SK-N-SH treated with all-trans-retinoic acid at 6 μM for 48 hours (cell line): ENCODE results near the gene ST6GALNAC3.

Experiments used
- ATAC-seq: fragments of 200-7000 bp; cut with Tn5 transposase; 3 replicates; pipeline ENCODE4 v1.9.1; 2020; ENCODE audit warnings: mild to moderate bottlenecking, moderate library complexity
- ESRRG ChIP-seq: fragments of 250-450 bp; sonication (Bioruptor Pico); IDR thresholded peaks from 2 replicates; pipeline ENCODE4 v1.6.1; 2021; ENCODE audit warnings: mild to moderate bottlenecking
- GLIS3 ChIP-seq: fragments of 250-450 bp; sonication (Bioruptor Pico); IDR thresholded peaks from 2 replicates; pipeline ENCODE4 v1.5.0; 2020; ENCODE audit warnings: mild to moderate bottlenecking, moderate library complexity
- ISL1 ChIP-seq: fragments of 250-450 bp; sonication (Bioruptor Pico); IDR thresholded peaks from 2 replicates; pipeline ENCODE4 v2.1.2; 2022; ENCODE audit warnings: mild to moderate bottlenecking, moderate library complexity
- OSR1 ChIP-seq: fragments of 250-450 bp; sonication (Bioruptor Pico); IDR thresholded peaks from 2 replicates; pipeline ENCODE4 v1.8.0; 2022; ENCODE audit warnings: moderate library complexity, mild to moderate bottlenecking, inconsistent platforms
- PPARA ChIP-seq: fragments of 250-450 bp; sonication (Bioruptor Pico); IDR thresholded peaks from 2 replicates; pipeline ENCODE4 v1.5.0; 2020; ENCODE audit warnings: mild to moderate bottlenecking, borderline replicate concordance
- RARB ChIP-seq: fragments of 250-450 bp; sonication (Bioruptor Pico); IDR thresholded peaks from 2 replicates; pipeline ENCODE4 v1.8.0; 2021; ENCODE audit warnings: mild to moderate bottlenecking, moderate library complexity
- SNAI2 ChIP-seq: fragments of 250-450 bp; sonication (Bioruptor Pico); IDR thresholded peaks from 2 replicates; pipeline ENCODE4 v1.5.0; 2020; ENCODE audit warnings: mild to moderate bottlenecking, moderate library complexity
- ZC3H10 ChIP-seq: fragments of 250-450 bp; sonication (Bioruptor Pico); IDR thresholded peaks from 2 replicates; pipeline ENCODE4 v1.5.1; 2021; ENCODE audit warnings: mild to moderate bottlenecking, moderate library complexity
- ZFP30 ChIP-seq: fragments of 450-650 bp; formaldehyde crosslinking; IDR thresholded peaks from 2 replicates; pipeline ENCODE4 v1.5.0; 2022; ENCODE audit warnings: mild to moderate bottlenecking, moderate library complexity
- ZNF565 ChIP-seq: fragments of 450-650 bp; formaldehyde crosslinking; conservative IDR thresholded peaks from 2 replicates; pipeline ENCODE4 v1.5.0; 2020; ENCODE audit warnings: low read depth, mild to moderate bottlenecking, moderate library complexity
- ZNF70 ChIP-seq: fragments of 450-650 bp; formaldehyde crosslinking; IDR thresholded peaks from 2 replicates; pipeline ENCODE4 v1.5.0; 2020; ENCODE audit warnings: mild to moderate bottlenecking, moderate library complexity
- TF ChIP-seq, protein P1 (sequence below): fragments of 250-450 bp; sonication (Bioruptor Pico); IDR thresholded peaks from 2 replicates; pipeline ENCODE4 v1.5.1; 2021; ENCODE audit warnings: mild to moderate bottlenecking, moderate library complexity
- TF ChIP-seq, protein P2 (sequence below): fragments of 250-450 bp; sonication (Bioruptor Pico); IDR thresholded peaks from 2 replicates; pipeline ENCODE4 v1.8.0; 2021; ENCODE audit warnings: low read depth, mild to moderate bottlenecking, moderate library complexity, borderline replicate concordance
- TF ChIP-seq, protein P3 (sequence below): fragments of 250-450 bp; sonication (Bioruptor Pico); IDR thresholded peaks from 2 replicates; pipeline ENCODE4 v1.5.1; 2020; ENCODE audit warnings: low read depth, mild to moderate bottlenecking, moderate library complexity
- TF ChIP-seq, protein P4 (sequence below): fragments of 250-450 bp; sonication (Bioruptor Pico); IDR thresholded peaks from 2 replicates; pipeline ENCODE4 v1.8.0; 2020; ENCODE audit warnings: mild to moderate bottlenecking, moderate library complexity, borderline replicate concordance

The ST6GALNAC3 gene

DNA sequence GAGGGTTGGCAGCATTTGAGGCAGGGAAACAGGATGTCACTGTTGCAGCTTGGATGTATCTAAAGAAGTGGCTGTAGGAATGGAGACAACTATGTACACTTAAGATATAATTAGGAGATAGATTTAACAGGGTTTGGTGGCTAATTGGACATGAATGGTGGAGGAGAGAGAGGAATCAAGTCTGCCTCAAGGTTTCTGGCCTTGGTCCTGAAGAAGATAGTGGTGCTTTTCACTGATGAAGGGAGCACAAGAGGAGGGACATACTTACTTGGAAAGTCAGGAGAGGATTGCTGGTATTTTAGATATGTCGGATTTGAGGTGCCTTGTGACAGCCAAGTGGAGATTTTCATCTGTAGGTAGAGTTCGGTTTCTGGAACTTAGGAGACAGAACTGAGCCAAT, 123.9 kb downstream of the ST6GALNAC3 start:
- no peak for TF ChIP-seq ISL1 (CRISPR knock-in tag)
- TF ChIP-seq, protein P1, sequence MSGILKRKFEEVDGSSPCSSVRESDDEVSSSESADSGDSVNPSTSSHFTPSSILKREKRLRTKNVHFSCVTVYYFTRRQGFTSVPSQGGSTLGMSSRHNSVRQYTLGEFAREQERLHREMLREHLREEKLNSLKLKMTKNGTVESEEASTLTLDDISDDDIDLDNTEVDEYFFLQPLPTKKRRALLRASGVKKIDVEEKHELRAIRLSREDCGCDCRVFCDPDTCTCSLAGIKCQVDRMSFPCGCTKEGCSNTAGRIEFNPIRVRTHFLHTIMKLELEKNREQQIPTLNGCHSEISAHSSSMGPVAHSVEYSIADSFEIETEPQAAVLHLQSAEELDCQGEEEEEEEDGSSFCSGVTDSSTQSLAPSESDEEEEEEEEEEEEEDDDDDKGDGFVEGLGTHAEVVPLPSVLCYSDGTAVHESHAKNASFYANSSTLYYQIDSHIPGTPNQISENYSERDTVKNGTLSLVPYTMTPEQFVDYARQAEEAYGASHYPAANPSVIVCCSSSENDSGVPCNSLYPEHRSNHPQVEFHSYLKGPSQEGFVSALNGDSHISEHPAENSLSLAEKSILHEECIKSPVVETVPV (CRISPR knock-in tag) = no peak
- no peak for TF ChIP-seq RARB (CRISPR knock-in tag)
- no peak for TF ChIP-seq OSR1 (CRISPR knock-in tag)
- TF ChIP-seq, protein P2, sequence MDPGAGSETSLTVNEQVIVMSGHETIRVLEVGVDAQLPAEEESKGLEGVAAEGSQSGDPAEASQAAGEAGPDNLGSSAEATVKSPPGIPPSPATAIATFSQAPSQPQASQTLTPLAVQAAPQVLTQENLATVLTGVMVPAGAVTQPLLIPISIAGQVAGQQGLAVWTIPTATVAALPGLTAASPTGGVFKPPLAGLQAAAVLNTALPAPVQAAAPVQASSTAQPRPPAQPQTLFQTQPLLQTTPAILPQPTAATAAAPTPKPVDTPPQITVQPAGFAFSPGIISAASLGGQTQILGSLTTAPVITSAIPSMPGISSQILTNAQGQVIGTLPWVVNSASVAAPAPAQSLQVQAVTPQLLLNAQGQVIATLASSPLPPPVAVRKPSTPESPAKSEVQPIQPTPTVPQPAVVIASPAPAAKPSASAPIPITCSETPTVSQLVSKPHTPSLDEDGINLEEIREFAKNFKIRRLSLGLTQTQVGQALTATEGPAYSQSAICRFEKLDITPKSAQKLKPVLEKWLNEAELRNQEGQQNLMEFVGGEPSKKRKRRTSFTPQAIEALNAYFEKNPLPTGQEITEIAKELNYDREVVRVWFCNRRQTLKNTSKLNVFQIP (CRISPR knock-in tag) = no peak
- no peak for TF ChIP-seq ZFP30 (CRISPR knock-in tag)
- no peak for TF ChIP-seq PPARA
- no peak for TF ChIP-seq ESRRG (CRISPR knock-in tag)
- TF ChIP-seq, protein P3, sequence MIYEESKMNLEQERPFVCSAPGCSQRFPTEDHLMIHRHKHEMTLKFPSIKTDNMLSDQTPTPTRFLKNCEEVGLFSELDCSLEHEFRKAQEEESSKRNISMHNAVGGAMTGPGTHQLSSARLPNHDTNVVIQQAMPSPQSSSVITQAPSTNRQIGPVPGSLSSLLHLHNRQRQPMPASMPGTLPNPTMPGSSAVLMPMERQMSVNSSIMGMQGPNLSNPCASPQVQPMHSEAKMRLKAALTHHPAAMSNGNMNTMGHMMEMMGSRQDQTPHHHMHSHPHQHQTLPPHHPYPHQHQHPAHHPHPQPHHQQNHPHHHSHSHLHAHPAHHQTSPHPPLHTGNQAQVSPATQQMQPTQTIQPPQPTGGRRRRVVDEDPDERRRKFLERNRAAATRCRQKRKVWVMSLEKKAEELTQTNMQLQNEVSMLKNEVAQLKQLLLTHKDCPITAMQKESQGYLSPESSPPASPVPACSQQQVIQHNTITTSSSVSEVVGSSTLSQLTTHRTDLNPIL (CRISPR knock-in tag) = no peak
- TF ChIP-seq SNAI2 = no peak
- no peak for TF ChIP-seq ZNF565 (CRISPR knock-in tag)
- TF ChIP-seq, all 23 proteins: peak for 0
- no peak for ATAC-seq

DNA sequence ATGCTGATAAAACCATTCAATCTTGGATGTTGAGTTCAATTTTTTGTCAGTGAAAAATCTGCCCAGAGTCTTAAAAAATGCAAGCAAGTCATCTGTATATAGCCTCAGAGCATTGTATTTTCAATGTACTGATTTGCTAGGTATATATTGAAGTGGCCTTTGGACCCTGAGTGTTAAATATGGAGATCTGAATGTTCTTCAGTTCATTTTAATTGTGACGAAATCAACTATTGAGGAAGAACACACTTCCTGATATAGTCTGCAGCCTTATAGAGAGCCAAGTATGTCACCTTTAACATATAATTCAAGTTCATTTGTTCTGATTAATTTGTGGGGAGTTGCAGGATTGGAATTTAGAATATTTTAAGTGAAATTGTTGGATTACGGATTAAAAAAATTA, 128.1 kb downstream of the ST6GALNAC3 start:
- TF ChIP-seq ZNF70 (CRISPR knock-in tag) = no peak
- TF ChIP-seq ISL1 (CRISPR knock-in tag) = no peak
- TF ChIP-seq OSR1 (CRISPR knock-in tag) = no peak
- TF ChIP-seq GLIS3 (CRISPR knock-in tag) = no peak
- TF ChIP-seq, protein P2 (CRISPR knock-in tag) = no peak
- TF ChIP-seq ZFP30 (CRISPR knock-in tag) = no peak
- TF ChIP-seq, protein P4, sequence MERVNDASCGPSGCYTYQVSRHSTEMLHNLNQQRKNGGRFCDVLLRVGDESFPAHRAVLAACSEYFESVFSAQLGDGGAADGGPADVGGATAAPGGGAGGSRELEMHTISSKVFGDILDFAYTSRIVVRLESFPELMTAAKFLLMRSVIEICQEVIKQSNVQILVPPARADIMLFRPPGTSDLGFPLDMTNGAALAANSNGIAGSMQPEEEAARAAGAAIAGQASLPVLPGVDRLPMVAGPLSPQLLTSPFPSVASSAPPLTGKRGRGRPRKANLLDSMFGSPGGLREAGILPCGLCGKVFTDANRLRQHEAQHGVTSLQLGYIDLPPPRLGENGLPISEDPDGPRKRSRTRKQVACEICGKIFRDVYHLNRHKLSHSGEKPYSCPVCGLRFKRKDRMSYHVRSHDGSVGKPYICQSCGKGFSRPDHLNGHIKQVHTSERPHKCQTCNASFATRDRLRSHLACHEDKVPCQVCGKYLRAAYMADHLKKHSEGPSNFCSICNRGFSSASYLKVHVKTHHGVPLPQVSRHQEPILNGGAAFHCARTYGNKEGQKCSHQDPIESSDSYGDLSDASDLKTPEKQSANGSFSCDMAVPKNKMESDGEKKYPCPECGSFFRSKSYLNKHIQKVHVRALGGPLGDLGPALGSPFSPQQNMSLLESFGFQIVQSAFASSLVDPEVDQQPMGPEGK = no peak
- no peak for ATAC-seq

DNA sequence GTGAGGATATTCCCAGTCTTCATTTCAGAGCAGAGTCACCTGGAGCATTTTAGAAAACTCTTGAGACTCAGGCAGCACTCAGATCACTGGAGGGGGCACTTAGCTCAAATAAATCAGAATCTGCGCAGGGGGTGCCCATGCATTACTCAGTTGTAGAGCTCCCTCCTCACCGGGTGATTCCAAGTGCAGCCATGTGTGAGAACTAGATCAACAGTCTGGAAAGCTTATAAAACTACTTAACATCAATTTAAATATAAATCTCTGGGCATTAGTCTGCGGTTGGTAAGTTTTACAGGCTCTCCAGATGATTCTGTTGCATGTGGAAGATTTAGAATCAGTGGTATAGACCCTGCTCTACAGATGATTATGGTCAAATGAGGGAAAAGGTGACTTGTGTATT, 128.6 kb downstream of the ST6GALNAC3 start:
- TF ChIP-seq, protein P4 = no peak
- TF ChIP-seq ZNF70 (CRISPR knock-in tag) = no peak
- TF ChIP-seq ZC3H10 = no peak
- TF ChIP-seq ISL1 (CRISPR knock-in tag) = no peak
- ATAC-seq = no peak

DNA sequence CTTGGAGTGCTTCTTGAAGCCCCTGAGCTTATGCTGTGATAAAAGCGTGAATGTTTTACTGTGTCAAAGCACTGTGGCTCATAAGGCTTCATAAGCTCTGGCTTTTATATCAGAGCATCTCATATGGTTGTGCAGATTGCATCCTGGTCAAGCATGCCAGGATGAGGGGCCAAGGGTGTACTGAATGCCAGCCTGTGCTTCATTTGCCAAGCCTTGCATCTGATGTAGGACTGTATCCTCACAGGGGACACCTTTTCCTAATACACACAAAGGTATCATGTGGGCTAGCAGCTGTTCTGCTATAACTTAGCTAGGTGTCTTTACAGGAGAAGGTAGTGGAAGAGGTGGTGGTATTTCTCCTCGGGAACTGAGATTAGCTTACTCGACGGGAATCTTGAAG, 134.7 kb downstream of the ST6GALNAC3 start:
- no peak for TF ChIP-seq ZNF70 (CRISPR knock-in tag)
- no peak for TF ChIP-seq OSR1 (CRISPR knock-in tag)
- TF ChIP-seq, protein P2 (CRISPR knock-in tag) = no peak
- ATAC-seq = no peak
